ENCODE data around the gene SERPING1.

DNA sequence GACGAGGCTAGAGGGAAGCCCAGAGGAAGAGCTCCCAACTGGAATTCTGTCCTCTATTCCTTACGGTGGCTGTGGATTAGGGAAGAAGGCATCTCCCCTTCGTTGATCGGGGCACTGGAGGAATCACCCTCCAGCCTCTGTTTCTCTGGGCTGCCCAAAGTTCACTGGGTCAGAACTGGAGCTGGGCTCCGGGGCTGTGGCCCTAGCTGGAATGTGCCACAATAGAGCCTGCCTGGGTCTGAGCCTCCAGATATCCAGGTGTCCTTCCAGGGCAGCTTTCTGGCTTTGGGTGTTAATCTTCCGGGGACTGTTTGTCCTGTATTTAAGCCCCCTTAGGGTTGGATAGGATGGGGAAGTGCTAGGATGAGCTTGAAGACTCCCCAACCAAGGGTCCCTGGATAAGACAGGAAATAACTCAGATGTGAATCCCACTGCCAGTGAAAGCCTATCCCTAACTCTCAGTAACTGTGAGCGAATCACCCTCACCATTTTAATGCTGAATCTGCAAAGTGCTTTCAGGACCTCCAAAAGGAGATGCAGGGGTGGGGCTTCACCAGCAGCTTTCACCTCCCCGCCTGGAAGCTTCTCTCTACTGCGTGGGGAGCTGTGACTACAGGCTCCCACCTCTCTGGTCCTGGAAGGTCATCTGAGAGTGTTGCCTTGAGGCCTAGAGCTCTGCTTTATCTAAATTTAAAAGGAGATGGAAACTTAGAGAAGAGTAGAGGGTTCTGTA is 42.7 kb downstream of the SERPING1 start:
- TF ChIP-seq CTCF (IDR thresholded peaks at IDR 0.05) (no peak), RFX5 (IDR thresholded peaks at IDR 0.05; ENCODE audit: low read length) (no peak), REST (IDR thresholded peaks at IDR 0.05; ENCODE audit: low read depth, low read length) (no peak), RAD21 (IDR thresholded peaks at IDR 0.05; ENCODE audit: low read length) (no peak), EZH2phosphoT487 (IDR thresholded peaks at IDR 0.05; ENCODE audit: borderline replicate concordance, low read depth) (no peak)
